HG02763 (cell line): ENCODE data around the gene CAMSAP3.

ENCODE experiments used
- ATAC-seq: cut with Tn5 transposase; IDR thresholded peaks from one replicate; pipeline ENCODE4 v1.9.1; 2021; ENCODE audit warnings: mild to moderate bottlenecking, moderate library complexity; ENCODE audit not compliant: unreplicated experiment

Gene CAMSAP3

GRCh38 chr19:7612282-7613274, 16.9 kb downstream of the CAMSAP3 start:
- ATAC-seq = no peak

DNA sequence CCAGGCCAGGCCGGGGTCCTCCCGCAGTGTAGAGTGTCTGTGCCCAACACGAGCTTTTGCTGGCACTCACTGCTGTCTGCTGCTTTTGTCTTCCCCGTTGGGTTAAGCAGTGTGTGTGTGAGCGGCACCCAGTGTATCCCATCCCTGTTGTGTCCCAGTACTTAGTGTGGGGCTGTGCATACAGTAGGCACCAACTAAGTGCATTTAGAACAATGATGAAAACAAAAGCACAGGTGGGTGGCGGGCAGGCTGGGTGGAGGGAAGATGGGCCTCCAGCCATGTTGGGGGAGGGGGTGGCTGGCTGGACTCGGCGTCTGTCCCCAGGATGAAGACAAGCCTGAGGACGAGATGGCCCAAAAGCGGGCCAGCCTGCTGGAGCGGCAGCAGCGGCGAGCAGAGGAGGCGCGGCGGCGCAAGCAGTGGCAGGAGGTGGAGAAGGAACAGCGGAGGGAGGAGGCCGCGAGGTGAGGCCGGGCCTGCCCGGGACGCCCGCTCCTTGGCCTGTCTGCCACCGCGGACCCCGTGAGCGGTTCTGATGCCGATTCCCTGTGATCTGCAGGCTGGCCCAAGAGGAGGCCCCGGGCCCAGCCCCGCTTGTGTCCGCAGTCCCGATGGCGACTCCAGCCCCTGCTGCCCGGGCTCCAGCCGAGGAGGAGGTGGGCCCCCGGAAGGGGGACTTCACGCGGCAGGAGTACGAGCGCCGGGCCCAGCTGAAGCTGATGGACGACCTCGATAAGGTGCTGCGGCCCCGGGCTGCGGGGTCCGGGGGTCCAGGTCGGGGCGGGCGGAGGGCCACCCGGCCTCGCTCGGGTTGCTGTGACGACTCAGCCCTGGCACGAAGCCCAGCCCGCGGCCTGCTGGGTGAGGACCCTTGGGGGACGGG, 19.4 kb downstream of the CAMSAP3 start:
- no peak for ATAC-seq

DNA sequence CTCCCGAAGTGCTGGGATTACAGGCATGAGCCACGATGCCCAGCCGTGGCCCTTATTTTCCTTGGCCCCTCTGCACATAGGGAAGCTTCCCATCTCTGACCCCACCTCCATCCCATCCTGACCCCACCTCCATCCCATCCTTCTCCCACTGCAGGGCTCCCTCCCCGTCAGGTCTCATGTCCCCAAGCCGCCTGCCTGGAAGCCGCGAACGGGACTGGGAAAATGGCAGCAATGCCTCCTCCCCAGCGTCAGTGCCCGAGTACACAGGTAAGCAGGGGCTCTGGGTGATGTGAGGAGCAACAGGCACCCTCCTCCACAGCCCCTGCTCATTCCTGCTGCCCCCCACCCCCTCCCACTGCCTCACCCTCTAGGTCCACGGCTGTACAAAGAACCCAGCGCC, 21.5 kb downstream of the CAMSAP3 start:
- no peak for ATAC-seq

DNA sequence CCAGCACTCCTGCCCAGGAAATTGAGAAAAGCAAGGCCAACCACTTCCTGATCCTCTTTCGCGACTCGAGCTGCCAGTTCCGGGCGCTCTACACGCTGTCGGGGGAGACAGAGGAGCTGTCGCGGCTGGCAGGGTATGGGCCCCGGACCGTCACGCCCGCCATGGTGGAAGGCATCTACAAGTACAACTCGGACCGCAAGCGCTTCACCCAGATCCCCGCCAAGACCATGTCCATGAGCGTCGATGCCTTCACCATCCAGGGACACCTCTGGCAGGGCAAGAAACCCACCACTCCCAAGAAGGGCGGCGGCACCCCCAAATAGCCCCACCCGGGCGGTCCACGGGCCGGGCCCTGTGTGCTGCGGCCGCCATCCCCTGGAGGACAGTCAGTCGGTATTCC, 22.1 kb downstream of the CAMSAP3 start:
- no peak for ATAC-seq

DNA sequence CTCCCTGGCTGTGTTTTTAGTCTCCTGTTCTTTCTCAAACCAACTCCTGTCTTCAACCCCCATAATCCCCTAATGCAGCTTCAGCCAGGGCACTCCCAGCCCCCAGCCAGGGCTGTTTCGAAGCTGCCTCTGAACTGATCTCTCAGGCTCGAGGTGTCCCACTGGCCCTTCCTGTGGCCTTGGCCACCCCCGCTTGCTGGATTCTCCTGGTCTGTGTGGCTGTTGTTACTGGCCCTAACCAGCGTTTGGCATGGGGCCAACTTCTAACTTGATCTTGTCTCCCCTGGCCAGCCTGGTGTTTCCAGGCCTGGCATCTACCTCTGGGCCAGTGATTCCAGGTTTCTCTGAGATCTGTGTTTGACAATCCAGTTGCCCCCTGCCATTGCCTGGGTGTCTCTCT, 22.7 kb downstream of the CAMSAP3 start:
- ATAC-seq = no peak

DNA sequence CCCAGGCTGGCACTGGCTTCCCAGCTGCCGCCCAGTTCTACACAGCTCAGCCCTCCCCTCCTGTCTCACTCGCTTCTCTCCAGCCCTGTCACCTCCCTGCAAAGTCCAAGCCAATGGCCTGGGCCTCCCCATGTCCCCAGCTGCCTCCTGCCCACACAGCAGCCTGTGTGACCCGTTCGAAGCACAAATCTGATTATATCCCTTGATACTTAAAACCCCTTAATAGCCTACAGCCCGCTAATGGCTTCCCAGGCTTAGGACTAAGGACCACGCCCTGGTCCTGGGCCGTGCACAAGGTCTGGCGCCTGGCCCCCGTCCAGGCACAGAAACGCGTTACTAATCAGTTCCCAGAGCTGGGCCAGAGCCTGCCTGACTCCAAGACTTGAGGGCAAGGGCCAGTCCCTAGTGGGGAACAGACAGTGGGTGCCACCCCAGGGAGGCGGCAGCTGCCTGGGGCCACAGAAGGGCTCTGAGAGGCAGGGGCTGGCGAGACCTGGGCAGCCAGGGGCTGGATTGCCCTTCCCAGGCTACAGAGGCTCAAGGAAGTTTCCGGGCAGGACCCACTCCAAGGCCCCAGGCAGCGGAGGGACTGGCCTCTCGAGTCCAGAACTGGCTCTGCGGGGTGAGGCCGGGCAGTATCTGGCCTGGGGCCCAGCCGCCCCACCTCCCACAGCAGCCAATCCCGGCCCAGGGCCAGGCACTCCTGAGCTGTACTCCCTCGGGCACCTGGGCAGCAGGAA, 23.3 kb downstream of the CAMSAP3 start:
- no peak for ATAC-seq

- no peak for ATAC-seq
Observed at GRCh38 chr19:7619671-7620441, 24.2 kb downstream of the CAMSAP3 start.

DNA sequence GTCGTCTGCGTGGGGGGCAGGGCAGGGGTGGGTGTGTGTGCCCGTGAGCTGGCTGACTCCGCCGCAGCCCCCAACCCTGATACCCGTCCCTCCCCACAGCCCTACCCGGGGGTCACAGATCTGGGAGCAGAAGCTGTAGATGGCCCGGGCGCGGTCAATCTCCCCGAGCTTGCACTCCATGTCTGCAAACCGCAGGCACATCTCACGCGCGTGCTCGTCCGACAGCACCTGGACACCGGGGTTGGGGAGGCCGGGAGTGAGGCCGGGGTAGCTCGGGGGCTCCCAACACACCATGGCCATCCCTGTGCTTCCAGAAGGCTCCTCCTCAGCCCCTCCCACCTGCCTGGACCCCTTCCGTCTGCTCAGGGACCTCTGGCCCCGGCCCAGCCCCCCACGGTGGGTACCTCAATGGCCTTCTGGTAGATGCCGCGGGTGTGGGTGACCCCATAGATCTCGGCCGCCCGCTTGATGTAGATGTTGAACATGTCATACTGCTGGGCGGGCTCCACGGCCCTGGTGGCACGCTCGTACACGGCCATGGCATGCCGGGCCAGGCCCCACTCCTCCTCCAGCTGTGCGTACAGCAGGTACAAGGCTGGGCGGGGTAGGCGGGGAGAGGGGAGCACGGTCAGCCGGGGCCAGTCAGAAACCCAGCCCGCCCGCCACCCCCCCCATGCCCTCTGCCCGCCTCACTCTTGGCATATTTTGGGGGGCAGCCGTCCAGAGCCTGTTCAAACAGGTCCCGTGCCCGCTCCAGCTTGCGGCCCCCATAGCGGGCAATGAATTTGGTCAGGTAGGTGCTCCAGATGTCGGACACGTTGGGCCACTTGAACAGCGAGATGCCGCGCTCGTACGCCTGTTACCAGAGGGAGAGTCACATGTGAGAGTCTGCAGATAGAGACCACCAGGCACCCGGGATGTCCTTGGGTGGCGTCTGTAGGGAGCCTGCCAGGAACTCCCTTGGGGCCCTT, 25.1 kb downstream of the CAMSAP3 start:
- no peak for ATAC-seq

- ATAC-seq = no peak
Observed at GRCh38 chr19:7622933-7623685, 27.4 kb downstream of the CAMSAP3 start.

- no peak for ATAC-seq
Observed at GRCh38 chr19:7623725-7624603, 28.3 kb downstream of the CAMSAP3 start.

DNA sequence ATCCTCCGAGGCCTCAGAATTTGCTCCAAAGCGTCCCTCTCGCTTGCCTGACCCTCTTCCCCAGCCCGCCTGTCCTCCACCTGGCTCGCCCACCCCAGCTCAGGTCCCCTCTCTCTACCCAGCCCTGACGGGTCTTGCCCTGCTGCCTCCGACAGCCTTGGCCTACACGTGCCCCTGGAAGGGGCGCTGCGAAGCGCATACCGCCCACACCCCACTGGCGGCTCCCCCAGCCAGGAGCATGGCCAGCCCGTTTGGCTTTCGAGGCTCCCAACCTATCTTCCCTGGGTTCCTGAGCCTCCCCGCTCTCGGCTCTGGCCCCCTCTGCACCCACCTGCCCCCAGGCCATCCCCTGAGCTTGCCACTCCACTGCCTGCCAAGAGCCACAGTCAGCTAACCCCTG, 29.1 kb downstream of the CAMSAP3 start:
- no peak for ATAC-seq

DNA sequence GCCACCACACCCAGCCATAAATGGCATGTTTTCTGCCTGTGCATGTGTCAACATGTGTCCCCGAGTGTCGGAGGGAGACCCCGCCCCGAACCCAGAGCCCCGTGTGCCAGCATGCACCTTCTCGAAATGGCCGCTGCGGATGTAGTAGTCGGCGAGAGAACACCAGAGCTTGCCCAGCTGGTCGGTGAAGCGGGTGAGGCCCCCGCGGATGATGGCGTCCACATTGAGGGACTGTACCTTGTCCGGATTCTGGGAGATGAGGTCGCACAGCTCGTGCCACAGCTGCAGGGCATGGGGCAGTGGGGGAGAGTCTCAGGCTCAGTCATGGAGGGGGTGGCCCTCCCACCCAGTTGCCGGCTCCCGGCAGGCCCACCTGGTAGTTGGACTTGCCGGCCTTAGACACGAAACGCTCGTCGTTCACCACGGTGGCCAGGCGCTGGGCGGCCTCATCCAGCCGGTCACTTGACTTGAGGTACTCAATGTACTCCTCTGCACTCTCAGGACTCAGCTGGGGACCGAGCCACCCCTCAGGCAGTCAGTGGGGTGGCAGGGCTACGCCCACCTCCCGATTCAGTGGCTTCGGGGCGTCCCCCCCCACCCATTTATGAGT, 30.2 kb downstream of the CAMSAP3 start:
- ATAC-seq = no peak

DNA sequence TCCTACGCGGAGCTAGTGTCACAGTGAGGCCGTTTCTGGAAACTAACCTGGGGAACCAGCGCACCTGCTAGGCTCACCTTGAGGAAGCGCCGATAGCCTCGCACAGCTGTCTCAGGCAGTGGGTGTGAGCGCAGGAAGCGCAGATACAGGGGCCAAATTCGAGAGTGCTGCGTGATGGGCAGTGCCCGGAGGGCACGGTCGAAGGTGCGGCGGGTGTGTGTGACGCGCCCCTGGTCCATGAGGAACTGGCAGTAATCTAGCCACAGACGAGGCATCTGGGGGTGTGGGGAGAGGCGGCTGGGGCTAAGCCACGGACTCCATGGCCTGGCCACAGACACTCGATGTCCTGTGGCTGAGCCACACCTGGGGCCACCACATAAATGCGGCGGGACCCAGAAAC, 31.5 kb downstream of the CAMSAP3 start:
- ATAC-seq = no peak

GRCh38 chr19:7628589-7629311, 33.1 kb downstream of the CAMSAP3 start:
- no peak for ATAC-seq

DNA sequence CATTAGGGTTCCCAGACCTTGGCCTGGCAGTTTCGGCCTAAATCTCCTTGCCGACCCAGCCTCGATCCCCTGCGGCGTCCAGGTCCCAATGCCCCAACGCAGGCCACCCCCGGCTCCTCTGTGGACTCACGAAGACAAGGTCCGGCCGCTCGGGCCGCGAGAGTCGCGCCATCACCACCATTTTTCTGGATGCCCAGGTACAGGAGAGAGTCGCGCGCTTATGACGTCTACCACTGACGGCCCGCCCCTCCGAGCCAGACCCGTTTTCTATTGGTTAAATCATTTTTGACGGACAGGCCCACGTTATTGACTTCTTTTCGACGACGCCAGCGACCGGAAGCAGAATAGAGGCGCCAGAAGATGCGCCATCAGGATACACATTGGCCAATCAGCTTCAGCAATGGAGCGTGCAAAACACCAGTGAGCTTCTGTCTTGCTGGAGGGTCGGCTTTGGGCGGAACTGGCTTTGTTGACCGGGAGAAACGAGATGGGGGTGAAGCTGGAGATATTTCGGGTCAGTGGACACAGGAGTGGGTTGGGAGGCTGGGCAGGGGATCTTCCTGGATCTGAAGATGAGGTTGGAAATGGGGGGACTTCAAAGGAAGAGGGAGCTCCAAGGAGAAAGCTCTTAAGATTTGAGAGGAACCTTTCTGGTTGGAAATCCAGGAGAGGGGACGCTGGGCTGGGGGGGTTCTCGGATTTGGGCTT, 33.8 kb downstream of the CAMSAP3 start, which contains the start of the genes PET100 and XAB2:
Gene PET100, plus strand, starts transcription at position 447 of the 708 bp plus-strand sequence. Its CDS starts 41 bp downstream, at position 488.
Gene XAB2, minus strand, starts transcription at position 199 of the 708 bp plus-strand sequence. Its CDS starts 18 bp downstream, at position 181.
- ATAC-seq = peak; percentile 95
